ENCODE results near the gene ANKMY1.
"Not testable (repeated sequence)": the region's sequence is repeated elsewhere in the genome, so short reads cannot be mapped to it uniquely, and the experiment has no call there.

ANKMY1 gene

DNA sequence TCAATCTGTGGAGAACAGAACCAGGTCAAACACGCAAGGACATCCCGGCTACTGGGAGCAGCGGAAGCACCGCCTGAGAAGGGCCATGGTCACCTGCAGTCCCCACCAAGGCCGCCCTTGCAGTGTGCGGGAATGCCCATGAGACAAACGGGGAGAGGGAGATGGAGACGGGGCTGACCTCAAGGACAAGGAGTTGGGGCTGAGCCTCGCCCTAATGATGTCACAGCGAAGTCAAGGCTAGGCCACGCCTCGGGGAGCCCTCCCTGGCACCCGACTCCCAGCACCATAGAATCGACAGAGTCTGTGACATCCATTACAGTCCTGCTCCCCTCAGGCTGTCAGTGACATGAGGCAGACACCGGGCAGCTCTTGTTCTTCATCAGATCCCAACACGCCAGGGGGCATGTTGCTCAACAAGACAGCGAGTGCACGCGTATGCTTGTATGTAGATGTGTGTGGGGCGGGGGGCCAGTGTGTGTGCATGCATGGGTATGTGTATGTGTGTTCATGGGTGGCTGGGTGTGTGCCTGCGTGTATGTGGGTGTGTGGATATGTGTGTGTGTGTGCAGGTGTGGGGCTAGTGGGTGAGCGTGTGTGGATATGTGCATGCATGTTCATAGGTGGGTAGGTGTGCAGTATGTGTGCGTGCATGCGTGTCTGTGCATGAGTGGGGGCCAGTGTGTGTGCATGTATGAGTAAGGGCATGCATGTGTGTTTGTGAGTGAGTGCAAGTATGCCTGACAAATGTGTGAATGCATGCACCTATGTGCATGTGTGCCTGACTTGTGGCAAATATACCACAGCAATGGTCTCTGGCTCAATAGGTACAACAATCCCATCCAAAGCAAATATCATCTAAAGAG lies 57.0 kb downstream of the ANKMY1 start:
- DNase-seq: no peak

DNA sequence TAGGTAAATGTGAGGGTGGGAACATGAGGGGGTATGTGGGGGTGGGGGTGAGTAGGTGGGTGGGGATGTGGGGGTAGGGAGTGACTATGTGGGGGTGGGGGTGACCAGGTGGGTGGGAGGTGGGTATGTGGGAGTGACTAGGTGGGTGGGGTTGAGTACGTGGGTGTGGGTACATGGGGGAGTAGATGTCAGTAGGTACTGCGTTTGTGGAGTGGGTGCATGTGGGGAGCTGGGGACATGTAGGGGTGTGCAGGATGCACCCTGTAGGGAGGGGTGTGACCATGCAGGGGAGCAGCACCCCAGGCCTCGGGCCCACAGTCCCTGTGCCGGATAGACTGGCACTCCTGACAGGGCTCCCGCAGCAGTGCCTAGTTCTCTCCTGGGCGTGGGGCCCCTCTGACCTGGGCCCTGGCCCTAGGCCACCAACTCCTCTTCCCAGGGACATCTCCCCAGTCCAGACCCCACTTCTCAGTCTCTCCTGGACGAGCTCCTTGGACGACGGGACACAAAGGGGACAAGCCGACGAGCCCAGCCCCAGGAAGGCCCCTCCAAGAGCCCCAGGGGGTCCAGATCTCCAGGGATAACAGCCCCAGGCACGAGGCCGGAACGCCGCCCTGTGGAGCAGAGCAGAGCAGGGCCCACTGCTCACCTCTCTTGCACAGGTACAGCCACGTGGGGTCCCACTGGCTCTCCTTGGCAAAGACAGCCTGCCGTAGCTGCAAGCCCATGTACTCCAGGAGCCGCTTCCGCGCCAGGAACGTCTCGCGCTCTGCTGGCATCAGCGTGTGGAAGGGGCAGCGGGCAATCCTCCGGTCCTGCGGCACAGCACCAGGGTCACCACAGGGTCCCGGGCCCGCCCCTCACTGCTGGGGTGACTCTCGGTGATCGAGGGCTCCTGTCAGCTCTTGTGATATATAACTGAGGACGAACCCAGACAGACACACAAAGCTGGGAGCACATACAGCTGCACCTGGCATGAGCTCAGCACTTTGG lies 58.2 kb downstream of the ANKMY1 start:
- no peak for DNase-seq

- no peak for DNase-seq
These were observed 58.9 kb downstream of the ANKMY1 start for GRCh38 chr2:240498958-240499260.

GRCh38 chr2:240498171-240498957 lies 59.4 kb downstream of the ANKMY1 start:
- no peak for DNase-seq

- DNase-seq: not testable (repeated sequence)
These were observed 60.7 kb downstream of the ANKMY1 start for GRCh38 chr2:240497082-240497481.

GRCh38 chr2:240494942-240495341 lies 62.8 kb downstream of the ANKMY1 start:
- not testable (repeated sequence) for DNase-seq

DNA sequence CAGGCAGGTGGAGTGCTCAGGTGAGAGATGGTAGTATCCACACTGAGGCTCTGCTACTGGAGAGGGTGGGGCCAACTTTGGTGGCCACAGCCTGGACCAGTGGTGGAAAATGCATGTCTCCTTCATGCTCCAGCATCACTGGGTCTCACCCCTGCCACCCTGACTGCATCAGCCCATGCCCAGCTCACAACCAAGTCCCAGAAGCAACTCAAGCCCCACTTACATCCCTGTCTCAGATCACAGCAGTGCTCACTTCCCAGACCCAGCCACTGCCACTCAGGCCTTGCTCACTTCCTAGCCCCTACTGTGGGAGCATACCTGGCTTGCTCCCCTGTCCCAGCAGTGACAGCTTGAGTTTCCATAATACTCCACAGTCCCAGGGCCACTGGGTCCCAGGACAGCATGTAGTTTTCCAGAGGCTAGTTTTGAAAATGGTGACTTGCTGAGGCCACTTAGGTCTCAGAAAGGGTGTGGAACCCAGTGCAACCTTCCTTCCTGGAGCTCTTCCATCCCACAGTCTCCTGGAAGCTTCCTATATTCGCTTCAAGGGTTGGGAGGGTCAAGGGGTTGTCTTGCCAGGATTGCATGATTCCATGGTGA lies 63.5 kb downstream of the ANKMY1 start:
- DNase-seq: no peak

DNA sequence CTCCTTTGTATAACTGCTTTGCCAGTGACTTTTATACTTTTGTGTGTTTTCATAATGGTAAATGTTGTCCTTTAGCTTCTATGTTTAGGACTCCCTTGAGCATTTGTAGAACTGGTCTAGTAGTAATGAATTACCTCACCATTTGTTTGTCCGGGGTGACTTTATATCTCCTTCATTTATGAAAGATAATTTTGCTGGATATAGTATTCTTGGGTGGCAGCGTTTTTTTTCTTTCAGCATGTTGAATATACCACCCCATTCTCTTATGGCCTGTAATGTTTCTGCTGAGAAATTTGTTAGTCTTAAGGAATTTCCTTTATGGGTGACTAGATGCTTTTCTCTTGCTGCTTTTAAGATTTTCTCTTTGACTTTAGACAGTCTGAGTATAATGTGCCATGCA lies 66.3 kb downstream of the ANKMY1 start:
- no peak for DNase-seq

DNA sequence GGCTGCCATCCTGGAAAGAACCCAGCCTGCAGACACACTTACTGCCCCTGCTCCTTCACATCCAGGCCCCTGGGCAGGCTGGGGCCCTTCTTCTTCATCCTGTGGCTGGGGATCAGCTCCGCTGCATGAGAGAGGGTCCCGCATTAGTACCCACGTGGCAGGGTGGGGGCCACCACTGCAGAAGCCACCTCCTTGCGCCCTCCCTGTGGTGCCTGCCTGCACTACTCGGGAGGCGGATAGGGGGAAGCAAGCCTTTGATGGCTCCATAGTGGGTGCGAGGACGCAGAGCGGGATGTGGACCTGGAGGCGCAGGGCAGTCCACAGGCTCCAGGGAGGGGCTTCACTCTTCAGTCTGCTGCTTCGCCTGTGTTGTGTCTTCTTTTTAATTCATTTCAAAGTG lies 75.6 kb downstream of the ANKMY1 start:
- no peak for DNase-seq

DNA sequence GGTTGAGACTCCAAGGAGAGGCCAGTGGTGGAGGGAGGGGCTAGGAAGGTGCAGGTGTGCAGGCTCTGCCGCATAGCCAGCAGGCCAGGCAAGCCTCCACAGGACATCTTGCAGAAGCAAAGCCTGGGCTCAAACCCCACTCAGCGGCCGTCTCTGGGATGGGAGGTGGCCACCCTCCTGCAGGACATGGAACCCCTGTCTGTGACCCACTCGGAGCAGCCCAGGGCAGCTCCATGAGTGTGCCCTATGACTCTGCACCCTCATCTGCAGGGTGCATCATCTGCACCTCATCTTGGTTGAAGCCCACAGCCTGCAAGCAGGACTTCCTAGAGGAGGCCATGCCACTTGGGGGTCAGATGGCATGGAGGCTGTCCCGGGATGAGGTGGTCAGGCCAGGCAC lies 76.1 kb downstream of the ANKMY1 start:
- DNase-seq: no peak

DNA sequence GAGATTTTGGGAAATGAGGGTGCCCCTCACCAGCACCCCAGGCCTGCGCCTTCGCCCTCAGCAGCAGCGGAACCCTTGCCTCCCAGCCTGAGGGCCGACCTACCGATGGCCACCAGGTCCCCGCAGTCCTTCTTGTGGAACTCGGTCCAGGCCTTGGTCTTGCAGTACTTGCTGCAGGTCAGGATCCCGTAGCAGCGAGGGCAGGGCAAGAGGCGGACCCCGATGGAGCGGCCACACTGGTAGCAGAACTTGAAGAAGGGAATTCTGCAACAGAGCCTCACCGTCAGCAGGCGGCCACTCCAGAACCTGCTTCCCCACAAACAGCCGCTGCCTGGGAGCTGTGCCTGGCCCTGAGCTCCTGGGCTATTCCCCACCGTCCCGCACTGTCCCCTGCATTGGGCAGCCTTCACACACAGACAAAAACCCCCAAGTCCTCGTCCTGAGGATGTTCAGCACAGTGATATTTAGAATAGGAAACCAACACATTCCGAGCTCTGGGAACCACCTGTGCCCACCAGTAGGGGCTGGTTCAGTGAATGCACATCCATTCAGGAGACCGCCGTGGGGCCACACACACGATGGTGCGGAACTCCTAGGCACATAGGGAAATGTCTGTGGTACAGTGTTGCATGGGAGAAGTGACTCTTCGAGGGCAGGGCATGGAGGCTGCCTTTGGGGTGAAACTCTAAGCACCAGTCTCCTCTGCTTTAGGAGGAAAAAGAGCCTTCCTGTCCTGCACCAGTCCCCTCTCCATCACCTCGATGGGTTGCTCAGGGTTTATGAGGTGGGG lies 76.8 kb downstream of the ANKMY1 start:
- DNase-seq: no peak

- DNase-seq: no peak
These were observed 78.7 kb downstream of the ANKMY1 start for GRCh38 chr2:240479111-240479501.

DNA sequence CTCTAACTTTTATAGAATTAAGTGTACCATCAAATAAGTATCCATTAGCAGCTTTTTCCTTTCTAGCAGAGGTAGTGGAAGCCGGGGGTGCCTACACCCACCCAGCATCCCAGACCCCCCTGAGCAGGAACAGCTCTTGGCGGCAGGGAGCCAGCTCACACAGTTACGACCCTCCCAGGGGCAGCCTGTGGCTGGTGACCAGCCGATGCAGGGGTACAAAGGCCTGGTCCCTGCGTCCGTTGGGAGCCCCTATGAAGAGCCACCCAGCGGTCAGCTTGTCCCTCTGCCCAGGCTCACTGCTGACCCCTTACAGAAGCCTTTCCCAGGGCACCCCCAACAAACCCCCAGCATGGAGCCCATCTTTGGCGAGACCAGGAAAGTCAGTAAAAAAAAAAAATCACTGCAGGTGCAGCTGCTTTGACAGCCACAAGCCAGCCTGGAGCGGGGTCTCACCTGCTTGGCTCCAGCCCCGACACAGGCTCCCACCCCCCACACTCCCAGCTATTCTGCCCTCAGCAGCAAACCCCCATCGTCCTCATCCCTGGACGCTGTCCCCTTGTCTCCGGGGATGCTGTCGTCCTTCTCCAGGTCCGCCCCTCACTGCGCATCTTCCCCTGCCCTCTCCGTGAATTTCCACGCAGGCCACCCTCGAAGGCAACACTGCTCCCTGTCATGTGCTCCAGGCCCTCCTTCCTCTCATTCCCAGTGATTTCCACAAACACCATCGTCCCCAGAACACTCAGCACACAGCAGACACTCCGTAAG lies 79.3 kb downstream of the ANKMY1 start:
- no peak for DNase-seq

- DNase-seq: no peak
These were observed 79.9 kb downstream of the ANKMY1 start for GRCh38 chr2:240477916-240478315.

- DNase-seq: no peak
These were observed 84.6 kb downstream of the ANKMY1 start for GRCh38 chr2:240473211-240473610.

GRCh38 chr2:240472078-240472790 lies 85.6 kb downstream of the ANKMY1 start:
- DNase-seq: no peak

- no peak for DNase-seq
These were observed 88.0 kb downstream of the ANKMY1 start for GRCh38 chr2:240469740-240470139.

DNA sequence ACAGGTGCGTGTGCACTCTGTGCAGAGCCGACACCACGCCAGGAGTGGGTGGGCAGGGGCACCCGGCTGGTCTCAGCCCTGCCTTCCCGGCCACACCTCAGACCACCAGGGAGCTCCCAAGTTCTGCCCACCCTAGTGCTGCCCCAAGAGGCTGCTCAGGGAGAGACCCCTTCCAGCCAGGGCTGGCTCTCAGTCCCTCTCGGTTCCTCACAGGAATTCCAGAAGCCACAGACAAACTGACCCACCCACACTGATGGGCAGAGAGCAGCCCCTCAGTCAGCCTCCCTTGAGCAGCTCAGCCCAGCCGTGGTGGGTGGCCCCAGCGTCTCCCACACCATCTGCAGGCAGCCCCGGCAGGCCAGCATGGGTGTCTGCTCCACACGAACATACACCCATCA lies 88.5 kb downstream of the ANKMY1 start:
- DNase-seq: no peak

DNA sequence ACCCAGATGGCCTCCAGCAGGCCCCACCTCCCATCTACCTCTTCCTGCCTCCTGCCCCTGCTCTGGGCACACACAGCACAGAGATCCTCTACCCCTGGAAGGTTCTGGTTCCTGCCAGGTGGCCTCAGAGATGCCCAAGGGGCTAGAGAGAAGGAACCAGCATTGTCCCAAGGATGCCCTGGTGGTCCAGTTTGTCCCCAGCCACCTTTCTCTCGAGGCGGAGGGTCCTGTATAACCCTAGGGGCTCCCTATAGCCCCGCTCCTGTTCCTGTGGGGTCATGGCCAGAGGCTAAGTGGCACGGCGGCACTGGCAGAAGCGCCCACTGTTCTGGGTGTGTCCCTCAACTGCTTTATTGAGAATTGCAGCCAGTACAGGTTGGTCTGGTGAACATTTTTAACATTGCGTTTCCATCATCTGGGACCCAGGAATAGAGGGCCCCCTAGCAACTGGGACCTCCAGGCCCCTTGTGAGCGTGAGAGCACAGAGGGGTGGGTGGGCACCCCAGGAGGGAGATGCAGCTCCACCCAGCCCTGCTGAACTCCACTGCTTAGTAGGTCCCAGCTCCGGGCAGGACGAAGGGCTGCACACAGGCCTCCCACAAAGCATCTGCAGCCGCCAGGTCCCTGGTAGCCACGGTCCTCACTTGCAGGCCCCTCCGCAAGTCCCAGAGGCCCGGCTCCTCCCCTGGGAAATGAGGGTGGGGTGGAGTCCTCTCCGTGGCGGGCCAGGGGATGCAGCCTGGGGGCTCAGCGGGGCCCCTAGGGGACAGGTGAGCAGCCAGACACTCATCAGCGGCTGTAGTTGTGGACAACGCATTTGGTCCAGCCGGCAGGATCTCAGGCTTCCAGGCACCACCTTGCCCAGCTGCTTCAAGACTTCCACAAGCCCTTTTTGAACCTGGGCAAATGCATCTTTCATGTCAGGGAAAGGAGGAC lies 89.2 kb downstream of the ANKMY1 start:
- DNase-seq: no peak
